Liver (tissue), 9 donors: ENCODE data around the gene ZNF888. TPM values are rescaled to one million over a fixed set of nuclear protein-coding genes. Genes with fewer than 3 reads are reported as not detected.
A peak's percentile ranks its signal among the peaks of the same experiment; 100 is the strongest.

ENCODE experiments used
- DNase-seq: peaks from one replicate; pipeline ENCODE4 v3.0.0-alpha.2; 2017; ENCODE audit warnings: low spot score
- H3K27ac ChIP-seq, 2 donors: one replicate each; pipeline ENCODE4 v1.7.0; 2013; ENCODE audit warnings: inconsistent platforms in 2 of 2, low read length in 2 of 2, control low read depth in 1 of 2, low read depth in 1 of 2, mild to moderate bottlenecking in 1 of 2
- H3K27me3 ChIP-seq, 4 donors: one replicate each; pipeline versions ENCODE4 v1.6.1 to v1.7.0; 2013; ENCODE audit warnings: low read length in 3 of 4, inconsistent platforms in 1 of 4, mild to moderate bottlenecking in 1 of 4, moderate library complexity in 1 of 4; ENCODE audit not compliant: control insufficient read depth in 4 of 4, insufficient read depth in 4 of 4
- H3K36me3 ChIP-seq, 4 donors: one replicate each; pipeline versions ENCODE4 v1.6.1 to v1.7.0; 2013; ENCODE audit warnings: low read length in 3 of 4, mild to moderate bottlenecking in 3 of 4, low read depth in 1 of 4, moderate library complexity in 1 of 4; ENCODE audit not compliant: control insufficient read depth in 4 of 4, insufficient read depth in 3 of 4
- H3K4me1 ChIP-seq, 4 donors: one replicate each; pipeline versions ENCODE4 v1.6.1 to v1.7.0; 2013; ENCODE audit warnings: low read length in 3 of 4, mild to moderate bottlenecking in 3 of 4, moderate library complexity in 1 of 4; ENCODE audit not compliant: control insufficient read depth in 4 of 4, insufficient read depth in 4 of 4
- H3K4me3 ChIP-seq, 3 donors: one replicate each; pipeline versions ENCODE4 v1.6.1 to v1.7.0; 2013; ENCODE audit warnings: low read length in 3 of 3, control low read depth in 1 of 3, low read depth in 1 of 3, mild to moderate bottlenecking in 1 of 3
- H3K9ac ChIP-seq, 2 donors: one replicate each; pipeline ENCODE4 v1.7.0; 2013; ENCODE audit warnings: low read length in 2 of 2, mild to moderate bottlenecking in 2 of 2, moderate library complexity in 2 of 2, control low read depth in 1 of 2, low read depth in 1 of 2
- H3K9me3 ChIP-seq, 4 donors: one replicate each; pipeline versions ENCODE4 v1.6.1 to v1.7.0; 2013; ENCODE audit warnings: low read length in 3 of 4; ENCODE audit not compliant: control insufficient read depth in 4 of 4
- FOXA1 ChIP-seq: IDR thresholded peaks from 2 replicates; pipeline ENCODE4 v1.6.1; 2016; ENCODE audit warnings: antibody characterized with exemption
- GABPA ChIP-seq, 2 donors: IDR thresholded peaks in 1 of 2; conservative IDR thresholded peaks in 1 of 2; 2 replicates each; pipeline ENCODE4 v1.6.1; 2016; ENCODE audit warnings: antibody characterized with exemption in 2 of 2, mild to moderate bottlenecking in 1 of 2, moderate library complexity in 1 of 2
- HNF4A ChIP-seq, 2 donors: conservative IDR thresholded peaks; 2 replicates each; pipeline ENCODE4 v1.6.1; 2016; ENCODE audit warnings: antibody characterized with exemption in 2 of 2, mild to moderate bottlenecking in 2 of 2
- JUND ChIP-seq, 2 donors: IDR thresholded peaks; 2 replicates each; pipeline ENCODE4 v1.6.1; 2016; ENCODE audit warnings: antibody characterized with exemption in 2 of 2
- NR2F2 ChIP-seq: IDR thresholded peaks from 2 replicates; pipeline ENCODE4 v1.6.1; 2016; ENCODE audit warnings: antibody characterized with exemption
- REST ChIP-seq: IDR thresholded peaks from 2 replicates; pipeline ENCODE4 v1.6.1; 2016; ENCODE audit warnings: antibody characterized with exemption, mild to moderate bottlenecking
- SP1 ChIP-seq: IDR thresholded peaks from 2 replicates; pipeline ENCODE4 v1.6.1; 2018; ENCODE audit warnings: antibody characterized with exemption, mild to moderate bottlenecking
- TAF1 ChIP-seq: conservative IDR thresholded peaks from 2 replicates; pipeline ENCODE4 v1.6.1; 2016; ENCODE audit warnings: antibody characterized with exemption, mild to moderate bottlenecking
- YY1 ChIP-seq: IDR thresholded peaks from 2 replicates; pipeline ENCODE4 v1.6.1; 2016; ENCODE audit warnings: antibody characterized with exemption, mild to moderate bottlenecking
- WGBS: extraction: QIAGEN DNeasy Blood & Tissue Kit; methylation state at CpG from one replicate; pipeline ENCODE4 v1.1.7; 2013; 5-methylcytosine and 5-hydroxymethylcytosine counted together
- polyA plus RNA-seq, 2 donors: library from polyadenylated mRNA; stranded (reverse) in 1 of 2; unstranded in 1 of 2; fragments of 200-250 nt in 1 of 2; fragments of >200 nt in 1 of 2; fragmentation: Nextera tagmentation in 1 of 2; extraction: Ambion mirVana in 1 of 2; gene quantifications; one replicate each; pipeline versions ENCODE4 v1.2.1 to v1.2.3, GENCODE V29; 2013 to 2015
- total RNA-seq, 2 donors: library from RNA; depleted of rRNA; stranded (reverse); fragments of >200 nt; gene quantifications; one replicate each; pipeline ENCODE4 v1.2.3, GENCODE V29; 2014
- TF ChIP-seq, protein P1 (sequence below): IDR thresholded peaks from 2 replicates; pipeline ENCODE4 v1.6.1; 2016; ENCODE audit warnings: antibody characterized with exemption
- TF ChIP-seq, protein P2 (sequence below): fragments of 150-350 bp; IDR thresholded peaks from 2 replicates; pipeline ENCODE4 v1.5.1; 2017; ENCODE audit warnings: improper control_type of control experiment, low read depth, low read length; ENCODE audit not compliant: missing input control
- donor health status: healthy.
- donor health status: healthy.
- donor health status: healthy.
- donor health status: healthy.
- donor health status: healthy.

The ZNF888 gene
- total and polyA plus RNA-seq, 4 donors, result 0.11 to 9.0 (median 0.71) TPM

DNA sequence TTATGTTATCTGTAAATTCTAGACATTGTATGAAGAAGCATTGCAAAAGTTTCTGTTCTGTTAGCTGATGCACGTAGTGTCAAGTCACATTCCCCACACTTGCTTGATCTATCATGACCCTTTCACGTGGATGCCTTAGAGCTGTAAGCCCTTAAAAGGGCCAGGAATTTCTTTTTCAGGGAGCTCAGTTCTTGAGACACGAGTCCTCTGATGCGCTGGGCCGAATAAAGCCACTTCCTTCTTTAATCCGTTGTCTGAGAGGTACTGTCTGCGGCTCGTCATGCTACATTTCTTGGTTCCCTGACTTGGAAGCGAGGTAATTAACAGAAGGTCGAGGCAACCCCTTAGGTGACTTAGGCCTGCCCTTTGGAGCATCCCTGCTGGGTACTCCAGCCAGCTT lies 33.7 kb upstream of the ZNF888 start (continued):
- TF ChIP-seq REST (no peak), GABPA (IDR thresholded peaks at IDR 0.05 in 1 of 2, conservative IDR thresholded peaks at IDR 0.05 in 1 of 2) (no peak), SP1 (no peak), FOXA1 (no peak)
- TF ChIP-seq, protein P1, sequence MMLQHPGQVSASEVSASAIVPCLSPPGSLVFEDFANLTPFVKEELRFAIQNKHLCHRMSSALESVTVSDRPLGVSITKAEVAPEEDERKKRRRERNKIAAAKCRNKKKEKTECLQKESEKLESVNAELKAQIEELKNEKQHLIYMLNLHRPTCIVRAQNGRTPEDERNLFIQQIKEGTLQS, result no peak

DNA sequence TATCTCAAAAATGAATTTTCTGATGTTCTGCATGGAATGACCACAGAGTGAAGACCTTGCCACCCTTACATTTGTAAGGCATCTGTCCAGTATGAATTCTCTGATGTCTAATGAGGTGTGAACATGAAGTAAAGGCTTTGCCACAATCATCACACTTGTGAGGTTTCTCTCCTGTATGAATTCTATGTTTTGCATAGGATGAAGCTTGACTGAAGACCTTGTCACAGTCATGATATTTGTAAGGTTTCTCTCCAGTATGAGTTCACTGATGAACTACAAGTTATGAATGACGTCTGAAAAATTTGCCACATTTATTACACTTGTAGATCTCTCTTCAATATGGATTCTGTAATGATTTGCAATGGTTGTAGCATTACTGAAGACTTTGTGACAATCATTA lies 26.2 kb upstream of the ZNF888 start:
- Histone ChIP-seq H3K27ac (no peak overlapping the region), H3K36me3 (peaks cover 6 to 30% (median 23%) of the 10 kb centered on the region in 4 donors), H3K4me1 (no peaks in the 10 kb centered on the region), H3K4me3 (peak overlapping the region in 2 of 3 donors; percentile 20 to 59), H3K9me3 (peaks cover 35 to 69% (median 54%) of the 10 kb centered on the region in 4 donors), H3K27me3 (no peaks in the 10 kb centered on the region), H3K9ac (no peak overlapping the region)
- WGBS, result 52% methylated on average over 1 of the region's 1 CpG
- DNase-seq, result no peak
- TF ChIP-seq, protein P2, sequence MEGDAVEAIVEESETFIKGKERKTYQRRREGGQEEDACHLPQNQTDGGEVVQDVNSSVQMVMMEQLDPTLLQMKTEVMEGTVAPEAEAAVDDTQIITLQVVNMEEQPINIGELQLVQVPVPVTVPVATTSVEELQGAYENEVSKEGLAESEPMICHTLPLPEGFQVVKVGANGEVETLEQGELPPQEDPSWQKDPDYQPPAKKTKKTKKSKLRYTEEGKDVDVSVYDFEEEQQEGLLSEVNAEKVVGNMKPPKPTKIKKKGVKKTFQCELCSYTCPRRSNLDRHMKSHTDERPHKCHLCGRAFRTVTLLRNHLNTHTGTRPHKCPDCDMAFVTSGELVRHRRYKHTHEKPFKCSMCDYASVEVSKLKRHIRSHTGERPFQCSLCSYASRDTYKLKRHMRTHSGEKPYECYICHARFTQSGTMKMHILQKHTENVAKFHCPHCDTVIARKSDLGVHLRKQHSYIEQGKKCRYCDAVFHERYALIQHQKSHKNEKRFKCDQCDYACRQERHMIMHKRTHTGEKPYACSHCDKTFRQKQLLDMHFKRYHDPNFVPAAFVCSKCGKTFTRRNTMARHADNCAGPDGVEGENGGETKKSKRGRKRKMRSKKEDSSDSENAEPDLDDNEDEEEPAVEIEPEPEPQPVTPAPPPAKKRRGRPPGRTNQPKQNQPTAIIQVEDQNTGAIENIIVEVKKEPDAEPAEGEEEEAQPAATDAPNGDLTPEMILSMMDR, result no peak
- TF ChIP-seq NR2F2, result no peak
- no peak for TF ChIP-seq JUND (IDR thresholded peaks at IDR 0.05)
- TF ChIP-seq FOXA1, result no peak
- TF ChIP-seq TAF1, result no peak
- TF ChIP-seq REST, result no peak
- TF ChIP-seq YY1, result no peak
- TF ChIP-seq, protein P1, result no peak
- TF ChIP-seq HNF4A (conservative IDR thresholded peaks at IDR 0.05), result no peak
